ENCODE results near the gene YEATS2. TPM values are rescaled to one million over a fixed set of nuclear protein-coding genes. Genes with fewer than 3 reads are reported as not detected.

YEATS2 gene
- total RNA-seq, 1 donor from 2014 or later = 45.3 TPM

DNA sequence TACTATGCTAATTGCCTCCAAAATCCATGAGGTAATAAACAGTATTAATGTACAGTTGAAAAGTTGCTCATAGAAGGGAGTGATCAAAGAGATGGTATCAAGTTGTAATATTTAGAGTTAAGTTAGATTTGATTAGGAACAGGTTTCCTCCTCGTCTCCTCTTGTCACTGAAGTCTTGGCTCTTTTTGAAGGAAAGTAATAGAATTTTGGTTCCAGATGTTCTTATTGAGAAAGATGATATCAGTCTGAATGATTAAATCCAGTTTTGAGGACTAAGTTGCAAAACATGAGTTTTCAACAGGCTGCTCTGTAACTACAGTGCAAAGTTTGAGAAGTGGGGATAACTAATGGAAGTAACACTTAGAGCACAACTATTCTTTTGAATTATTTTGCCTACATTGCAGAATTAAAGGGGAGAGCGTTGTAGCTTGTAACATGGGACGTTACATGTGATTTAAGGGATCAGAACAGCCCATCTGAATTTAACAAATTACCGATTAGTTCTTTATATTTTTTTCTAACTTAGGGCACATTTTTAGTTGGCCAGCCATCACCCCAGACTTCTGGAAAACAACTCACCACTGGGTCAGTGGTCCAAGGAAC is 79.5 kb downstream of the YEATS2 start:
- no peak overlapping the region for H3K4me3 Mint-ChIP-seq (ENCODE audit: unreplicated experiment)
- peaks cover 11% of the 10 kb centered on the region for H3K4me1 Mint-ChIP-seq (ENCODE audit: low read depth, unreplicated experiment)
- H3K9me3 Mint-ChIP-seq (ENCODE audit: unreplicated experiment) = no peaks in the 10 kb centered on the region
- H3K27ac ChIP-seq (ENCODE audit: low read depth, low read length) = no peak overlapping the region
- H3K27ac Mint-ChIP-seq (ENCODE audit: unreplicated experiment) = no peak overlapping the region
- FAIRE-seq (no peak), DNase-seq (ENCODE audit: low read depth) (no peak)
- no peaks in the 10 kb centered on the region for H3K27me3 Mint-ChIP-seq (ENCODE audit: low read depth, unreplicated experiment)
- TF ChIP-seq EZH2 (IDR thresholded peaks at IDR 0.05; ENCODE audit: insufficient read depth, low read length) = no peak
- TF ChIP-seq, protein P1, sequence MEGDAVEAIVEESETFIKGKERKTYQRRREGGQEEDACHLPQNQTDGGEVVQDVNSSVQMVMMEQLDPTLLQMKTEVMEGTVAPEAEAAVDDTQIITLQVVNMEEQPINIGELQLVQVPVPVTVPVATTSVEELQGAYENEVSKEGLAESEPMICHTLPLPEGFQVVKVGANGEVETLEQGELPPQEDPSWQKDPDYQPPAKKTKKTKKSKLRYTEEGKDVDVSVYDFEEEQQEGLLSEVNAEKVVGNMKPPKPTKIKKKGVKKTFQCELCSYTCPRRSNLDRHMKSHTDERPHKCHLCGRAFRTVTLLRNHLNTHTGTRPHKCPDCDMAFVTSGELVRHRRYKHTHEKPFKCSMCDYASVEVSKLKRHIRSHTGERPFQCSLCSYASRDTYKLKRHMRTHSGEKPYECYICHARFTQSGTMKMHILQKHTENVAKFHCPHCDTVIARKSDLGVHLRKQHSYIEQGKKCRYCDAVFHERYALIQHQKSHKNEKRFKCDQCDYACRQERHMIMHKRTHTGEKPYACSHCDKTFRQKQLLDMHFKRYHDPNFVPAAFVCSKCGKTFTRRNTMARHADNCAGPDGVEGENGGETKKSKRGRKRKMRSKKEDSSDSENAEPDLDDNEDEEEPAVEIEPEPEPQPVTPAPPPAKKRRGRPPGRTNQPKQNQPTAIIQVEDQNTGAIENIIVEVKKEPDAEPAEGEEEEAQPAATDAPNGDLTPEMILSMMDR (IDR thresholded peaks at IDR 0.05; ENCODE audit: insufficient read depth, low read depth, low read length) = no peak
- H3K27me3 ChIP-seq (ENCODE audit: insufficient read depth, low read length) = no peaks in the 10 kb centered on the region
- H3K4me2 ChIP-seq (ENCODE audit: low read length) = no peak overlapping the region
- H3K9me3 ChIP-seq (ENCODE audit: insufficient read depth, low read depth, low read length) = no peaks in the 10 kb centered on the region
- H3K36me3 Mint-ChIP-seq (ENCODE audit: low read depth, unreplicated experiment) = peaks cover 32% of the 10 kb centered on the region
- H3K9ac ChIP-seq (ENCODE audit: low read length) = no peak overlapping the region
- H3K36me3 ChIP-seq (ENCODE audit: insufficient read depth, low read length) = peaks cover 40% of the 10 kb centered on the region
- peaks cover 3% of the 10 kb centered on the region for H4K20me1 ChIP-seq (ENCODE audit: insufficient read depth, low read length)
- no peaks in the 10 kb centered on the region for H3K79me2 ChIP-seq (ENCODE audit: insufficient read depth, low read length)
- no peak overlapping the region for H3K4me3 ChIP-seq (ENCODE audit: insufficient read depth, low read depth, low read length)
- H2AFZ ChIP-seq (ENCODE audit: low read depth, low read length) = no peak overlapping the region
- H3K4me1 ChIP-seq (ENCODE audit: insufficient read depth, low read length) = no peaks in the 10 kb centered on the region

DNA sequence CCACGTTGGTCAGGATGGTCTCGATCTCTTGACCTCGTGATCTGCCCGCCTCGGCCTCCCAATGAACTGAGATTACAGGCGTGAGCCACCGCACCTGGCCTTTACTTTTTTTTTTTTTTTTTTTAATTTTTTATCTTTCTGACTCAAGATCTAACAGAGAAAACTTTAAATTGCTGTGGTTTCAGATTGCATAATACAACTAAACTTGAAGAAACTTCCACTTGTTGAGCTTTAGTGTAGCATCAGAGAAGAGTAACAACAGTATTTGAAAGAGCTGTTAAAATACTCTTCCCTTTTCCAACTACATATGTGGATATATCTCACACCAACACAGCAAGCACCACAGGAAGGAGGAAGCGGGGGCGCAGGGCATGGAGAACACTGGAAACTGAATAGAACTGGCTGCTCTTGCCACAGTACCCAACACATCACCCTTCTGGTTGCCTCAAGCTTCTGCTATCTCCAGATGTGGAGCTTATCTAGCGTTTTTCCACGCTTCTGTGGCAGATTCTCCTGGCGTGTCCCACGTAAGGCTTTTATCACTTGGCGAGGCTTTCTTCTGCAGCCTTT is 82.4 kb downstream of the YEATS2 start:
- DNase-seq (ENCODE audit: low read depth) = peak; percentile 20

More for the DNA sequence above, 82.4 kb downstream of the YEATS2 start:
- Histone ChIP-seq H3K36me3 (ENCODE audit: insufficient read depth, low read length) (peaks cover 41% of the 10 kb centered on the region), H3K4me3 (ENCODE audit: insufficient read depth, low read depth, low read length) (no peak overlapping the region), H3K27me3 (ENCODE audit: insufficient read depth, low read length) (no peaks in the 10 kb centered on the region), H3K4me1 (ENCODE audit: insufficient read depth, low read length) (no peaks in the 10 kb centered on the region), H3K9ac (ENCODE audit: low read length) (no peak overlapping the region), H3K79me2 (ENCODE audit: insufficient read depth, low read length) (peaks cover 8% of the 10 kb centered on the region), H3K4me2 (ENCODE audit: low read length) (no peak overlapping the region), H4K20me1 (ENCODE audit: insufficient read depth, low read length) (peaks cover 26% of the 10 kb centered on the region), H3K9me3 (ENCODE audit: insufficient read depth, low read depth, low read length) (no peaks in the 10 kb centered on the region), H2AFZ (ENCODE audit: low read depth, low read length) (no peak overlapping the region), H3K27ac (ENCODE audit: low read depth, low read length) (no peak overlapping the region)
- Mint-ChIP-seq H3K9me3 (ENCODE audit: unreplicated experiment) (no peaks in the 10 kb centered on the region), H3K4me3 (ENCODE audit: unreplicated experiment) (no peak overlapping the region), H3K27ac (ENCODE audit: unreplicated experiment) (no peak overlapping the region), H3K4me1 (ENCODE audit: low read depth, unreplicated experiment) (peaks cover 6% of the 10 kb centered on the region), H3K27me3 (ENCODE audit: low read depth, unreplicated experiment) (no peaks in the 10 kb centered on the region), H3K36me3 (ENCODE audit: low read depth, unreplicated experiment) (peaks cover 29% of the 10 kb centered on the region)
- no peak for FAIRE-seq
- TF ChIP-seq EZH2 (IDR thresholded peaks at IDR 0.05; ENCODE audit: insufficient read depth, low read length) = no peak
- TF ChIP-seq, protein P1 (IDR thresholded peaks at IDR 0.05; ENCODE audit: insufficient read depth, low read depth, low read length) = no peak

All from astrocyte (in vitro differentiated cells and primary cell).